ENCODE results near the gene DENND1A.
"Not testable (repeated sequence)": the region's sequence is repeated elsewhere in the genome, so short reads cannot be mapped to it uniquely, and the experiment has no call there.

DENND1A gene

DNA sequence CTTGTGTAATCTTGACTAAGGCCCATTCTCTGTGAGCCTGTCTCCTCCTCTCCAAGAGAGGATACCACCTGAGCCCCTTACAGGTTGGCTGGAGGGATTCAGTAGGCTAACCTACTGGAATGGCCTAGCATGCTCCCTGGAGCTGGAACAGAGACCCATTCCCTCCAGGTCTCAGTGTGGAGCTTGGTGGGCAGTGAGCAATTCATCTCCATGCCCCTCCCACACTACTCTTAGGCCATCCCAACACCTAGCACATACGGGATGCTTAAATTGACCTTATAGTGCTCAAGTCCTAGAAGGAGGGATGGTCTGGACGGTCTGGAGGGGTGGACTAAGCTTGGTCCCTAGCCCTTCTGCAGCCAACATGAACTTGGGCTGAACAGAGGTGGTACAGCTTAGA is 498.3 kb downstream of the DENND1A start:
- Mint-ChIP-seq H3K4me3 (no peak overlapping the region), H3K27ac (no peak overlapping the region), H3K9me3 (peaks cover 21% of the 10 kb centered on the region), H3K27me3 (ENCODE audit: low read depth, poor library complexity) (peaks cover 6% of the 10 kb centered on the region), H3K4me1 (peaks cover 34% of the 10 kb centered on the region), H3K36me3 (ENCODE audit: low read depth) (peaks cover 31% of the 10 kb centered on the region)
- TF ChIP-seq, protein P1, sequence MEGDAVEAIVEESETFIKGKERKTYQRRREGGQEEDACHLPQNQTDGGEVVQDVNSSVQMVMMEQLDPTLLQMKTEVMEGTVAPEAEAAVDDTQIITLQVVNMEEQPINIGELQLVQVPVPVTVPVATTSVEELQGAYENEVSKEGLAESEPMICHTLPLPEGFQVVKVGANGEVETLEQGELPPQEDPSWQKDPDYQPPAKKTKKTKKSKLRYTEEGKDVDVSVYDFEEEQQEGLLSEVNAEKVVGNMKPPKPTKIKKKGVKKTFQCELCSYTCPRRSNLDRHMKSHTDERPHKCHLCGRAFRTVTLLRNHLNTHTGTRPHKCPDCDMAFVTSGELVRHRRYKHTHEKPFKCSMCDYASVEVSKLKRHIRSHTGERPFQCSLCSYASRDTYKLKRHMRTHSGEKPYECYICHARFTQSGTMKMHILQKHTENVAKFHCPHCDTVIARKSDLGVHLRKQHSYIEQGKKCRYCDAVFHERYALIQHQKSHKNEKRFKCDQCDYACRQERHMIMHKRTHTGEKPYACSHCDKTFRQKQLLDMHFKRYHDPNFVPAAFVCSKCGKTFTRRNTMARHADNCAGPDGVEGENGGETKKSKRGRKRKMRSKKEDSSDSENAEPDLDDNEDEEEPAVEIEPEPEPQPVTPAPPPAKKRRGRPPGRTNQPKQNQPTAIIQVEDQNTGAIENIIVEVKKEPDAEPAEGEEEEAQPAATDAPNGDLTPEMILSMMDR (IDR thresholded peaks at IDR 0.05) = no peak
- DNase-seq = no peak

DNA sequence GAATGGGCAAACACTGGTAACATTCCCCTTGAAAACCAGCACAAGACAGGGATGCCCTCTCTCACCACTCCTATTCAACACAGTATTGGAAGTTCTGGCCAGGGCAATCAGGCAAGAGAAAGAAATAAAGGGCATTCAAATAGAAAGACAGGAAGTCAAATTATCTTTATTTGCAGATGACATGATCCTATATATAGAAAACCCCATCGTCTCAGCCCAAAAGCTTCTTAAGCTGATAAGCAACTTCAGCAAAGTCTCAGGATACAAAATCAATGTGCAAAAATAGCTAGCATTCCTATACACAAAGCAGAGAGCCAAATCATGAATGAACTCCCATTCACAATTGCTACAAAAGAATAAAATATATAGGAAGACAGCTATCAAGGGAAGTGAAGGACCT is 501.5 kb downstream of the DENND1A start:
- DNase-seq, H3K4me3 Mint-ChIP-seq, H3K27ac Mint-ChIP-seq: not testable (repeated sequence)
- peaks cover 12% of the 10 kb centered on the region for H3K4me1 Mint-ChIP-seq
- H3K27me3 Mint-ChIP-seq (ENCODE audit: low read depth, poor library complexity) = peaks cover 12% of the 10 kb centered on the region
- H3K9me3 Mint-ChIP-seq = peaks cover 21% of the 10 kb centered on the region
- H3K36me3 Mint-ChIP-seq (ENCODE audit: low read depth) = peaks cover 31% of the 10 kb centered on the region

DNA sequence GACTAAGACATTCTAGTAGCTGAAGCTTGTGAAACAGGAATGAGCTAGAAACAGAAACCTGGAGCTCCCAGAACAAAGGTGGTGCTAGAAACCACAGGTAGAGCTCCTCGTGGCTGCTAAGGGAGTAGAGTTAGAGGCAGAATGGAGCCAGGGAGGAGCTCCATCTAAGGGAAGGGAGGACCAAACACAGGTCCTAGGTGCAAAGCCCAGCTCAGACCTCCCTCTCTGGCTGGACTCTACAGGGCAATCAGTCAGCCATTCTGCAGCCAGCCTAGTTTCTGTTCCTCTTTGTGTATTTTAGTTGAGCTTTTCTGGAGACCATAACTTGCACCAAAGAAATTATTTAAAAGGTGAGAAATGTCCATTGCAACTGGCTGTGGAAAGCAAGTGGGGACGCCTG is 503.5 kb downstream of the DENND1A start:
- Mint-ChIP-seq H3K27me3 (ENCODE audit: low read depth, poor library complexity) (peaks cover 16% of the 10 kb centered on the region), H3K36me3 (ENCODE audit: low read depth) (peaks cover 31% of the 10 kb centered on the region), H3K4me3 (no peak overlapping the region), H3K4me1 (peaks cover 15% of the 10 kb centered on the region), H3K9me3 (peaks cover 21% of the 10 kb centered on the region), H3K27ac (no peak overlapping the region)
- DNase-seq = no peak
- TF ChIP-seq, protein P1 (IDR thresholded peaks at IDR 0.05) = no peak

GRCh38 chr9:123425836-123426365 is 504.0 kb downstream of the DENND1A start:
- Mint-ChIP-seq H3K4me1 (peaks cover 18% of the 10 kb centered on the region), H3K27me3 (ENCODE audit: low read depth, poor library complexity) (peaks cover 16% of the 10 kb centered on the region), H3K36me3 (ENCODE audit: low read depth) (peaks cover 26% of the 10 kb centered on the region), H3K9me3 (peaks cover 21% of the 10 kb centered on the region), H3K27ac (peak overlapping the region; percentile 72), H3K4me3 (no peak overlapping the region)
- TF ChIP-seq, protein P1 (IDR thresholded peaks at IDR 0.05) = no peak
- DNase-seq = no peak

DNA sequence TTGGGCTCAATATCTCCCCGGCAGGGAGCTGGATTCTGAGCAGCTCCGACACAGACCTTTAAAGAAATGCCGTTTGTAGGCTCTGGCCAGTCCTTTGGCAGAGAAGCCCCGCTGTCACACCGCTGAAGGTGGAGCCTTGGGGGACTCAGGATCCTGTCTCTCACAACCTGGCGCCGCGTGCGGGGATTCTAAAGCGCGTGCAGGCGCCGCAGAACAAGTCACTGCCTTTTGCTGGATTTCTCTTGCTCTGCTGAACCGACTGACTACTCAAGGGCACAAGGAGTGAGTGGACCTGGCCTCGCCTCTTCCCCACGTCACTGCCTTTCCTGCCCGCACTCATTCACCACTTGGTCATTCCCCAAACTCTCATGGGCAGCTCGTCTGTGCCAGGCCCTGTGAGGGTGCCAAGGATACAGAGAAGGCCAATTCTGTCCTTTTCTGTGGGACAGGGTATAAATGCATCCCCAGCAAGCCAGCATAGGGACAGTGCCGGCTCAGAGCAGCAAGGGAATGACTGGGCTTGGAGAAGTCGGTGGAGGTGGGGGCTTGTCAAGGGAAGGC is 504.6 kb downstream of the DENND1A start:
- TF ChIP-seq, protein P1 (IDR thresholded peaks at IDR 0.05) = no peak
- Mint-ChIP-seq H3K9me3 (peaks cover 21% of the 10 kb centered on the region), H3K27me3 (ENCODE audit: low read depth, poor library complexity) (peaks cover 12% of the 10 kb centered on the region), H3K4me3 (no peak overlapping the region), H3K4me1 (peaks cover 23% of the 10 kb centered on the region), H3K36me3 (ENCODE audit: low read depth) (peaks cover 23% of the 10 kb centered on the region), H3K27ac (peak overlapping the region; percentile 72)
- no peak for DNase-seq

GRCh38 chr9:123424552-123425225 is 505.2 kb downstream of the DENND1A start:
- no peak for DNase-seq
- H3K9me3 Mint-ChIP-seq = peaks cover 16% of the 10 kb centered on the region
- peaks cover 12% of the 10 kb centered on the region for H3K27me3 Mint-ChIP-seq (ENCODE audit: low read depth, poor library complexity)
- H3K4me1 Mint-ChIP-seq = peaks cover 30% of the 10 kb centered on the region
- no peak overlapping the region for H3K4me3 Mint-ChIP-seq
- H3K27ac Mint-ChIP-seq = no peak overlapping the region
- TF ChIP-seq, protein P1 (IDR thresholded peaks at IDR 0.05) = no peak
- peaks cover 17% of the 10 kb centered on the region for H3K36me3 Mint-ChIP-seq (ENCODE audit: low read depth)
